K562 (cell line): ENCODE measurements around the gene ZFYVE28. TPM values are rescaled to one million over a fixed set of nuclear protein-coding genes. Genes with fewer than 3 reads are reported as not detected.
A peak's percentile ranks its signal among the peaks of the same experiment; 100 is the strongest.

Experiments used
- BDP1 ChIP-seq: IDR thresholded peaks from 3 replicates; pipeline ENCODE4 v1.6.1; 2011; ENCODE audit not compliant: insufficient read length, insufficient read depth
- CXXC5 ChIP-seq: fragments of 250-450 bp; sonication (Bioruptor Pico); IDR thresholded peaks from 2 replicates; pipeline ENCODE4 v1.8.0; 2022; ENCODE audit warnings: inconsistent platforms, mild to moderate bottlenecking, moderate library complexity
- DDX20 ChIP-seq: fragments of 450-650 bp; IDR thresholded peaks from 2 replicates; pipeline ENCODE4 v1.6.1; 2016; ENCODE audit warnings: missing genetic modification characterization, low read depth, mild to moderate bottlenecking, missing compliant biosample characterization, moderate library complexity
- ETV1 ChIP-seq: fragments of 450-650 bp; conservative IDR thresholded peaks from 2 replicates; pipeline ENCODE4 v1.6.1; 2016; ENCODE audit warnings: missing genetic modification characterization, control low read depth, low read depth, missing compliant biosample characterization
- FOXM1 ChIP-seq, 2 experiments: fragments of 450-650 bp in 1 of 2; sonication (generic) in 1 of 2; formaldehyde crosslinking in 1 of 2; IDR thresholded peaks; 2 replicates each; pipeline versions ENCODE4 v1.6.1 to v1.9.0; 2017 to 2022; ENCODE audit warnings: low read depth in 2 of 2, mild to moderate bottlenecking in 2 of 2, missing genetic modification reagents in 1 of 2, moderate library complexity in 1 of 2
- FOXP1 ChIP-seq: sonication (generic); formaldehyde crosslinking; IDR thresholded peaks from 2 replicates; pipeline ENCODE4 v1.8.0; 2022; ENCODE audit warnings: mild to moderate bottlenecking, missing genetic modification reagents
- HDGF ChIP-seq: fragments of 450-650 bp; IDR thresholded peaks from 2 replicates; pipeline ENCODE4 v1.6.1; 2016
- MAZ ChIP-seq, 2 experiments: fragments of 450-650 bp in 1 of 2; sonication (generic) in 1 of 2; formaldehyde crosslinking; IDR thresholded peaks in 1 of 2; conservative IDR thresholded peaks in 1 of 2; 2 replicates each; pipeline versions ENCODE4 v1.4.0 to v1.5.0; 2020; ENCODE audit warnings: mild to moderate bottlenecking in 1 of 2, missing genetic modification reagents in 1 of 2
- MIER1 ChIP-seq: fragments of 450-650 bp; IDR thresholded peaks from 2 replicates; pipeline ENCODE4 v1.6.1; 2016; ENCODE audit warnings: antibody characterized with exemption, mild to moderate bottlenecking, low read depth
- NCOR1 ChIP-seq: fragments of 450-650 bp; IDR thresholded peaks from 2 replicates; pipeline ENCODE4 v1.6.1; 2016; ENCODE audit warnings: mild to moderate bottlenecking, moderate library complexity
- POLR2H ChIP-seq: IDR thresholded peaks from 2 replicates; pipeline ENCODE4 v1.6.1; 2016; ENCODE audit warnings: missing genetic modification characterization, low read depth, mild to moderate bottlenecking, control low read depth, missing compliant biosample characterization, moderate library complexity
- PYGO2 ChIP-seq: fragments of 450-650 bp; IDR thresholded peaks from 2 replicates; pipeline ENCODE4 v1.6.1; 2016; ENCODE audit warnings: mild to moderate bottlenecking, missing genetic modification characterization, moderate library complexity, missing compliant biosample characterization
- RBBP5 ChIP-seq: fragments of 200-600 bp; sonication (generic); IDR thresholded peaks from 2 replicates; pipeline ENCODE4 v1.6.1; 2012; ENCODE audit warnings: borderline replicate concordance, mild to moderate bottlenecking, low read length, control low read depth, inconsistent platforms; ENCODE audit not compliant: insufficient read depth, poor library complexity, severe bottlenecking
- RBFOX2 ChIP-seq: fragments of 200-400 bp; formaldehyde crosslinking; IDR thresholded peaks from 2 replicates; pipeline ENCODE4 v1.6.1; 2017; ENCODE audit warnings: low read depth, mild to moderate bottlenecking, low read length, moderate library complexity
- SP1 ChIP-seq: sonication (generic); formaldehyde crosslinking; IDR thresholded peaks from 2 replicates; pipeline ENCODE4 v1.8.1; 2022; ENCODE audit warnings: mild to moderate bottlenecking, missing genetic modification reagents
- SREBF1 ChIP-seq: fragments of 150-350 bp; IDR thresholded peaks from 2 replicates; pipeline ENCODE4 v1.6.1; 2014; ENCODE audit warnings: antibody characterized with exemption, low read depth, low read length, borderline replicate concordance
- SRSF9 ChIP-seq: fragments of 200-400 bp; formaldehyde crosslinking; IDR thresholded peaks from 2 replicates; pipeline ENCODE4 v1.6.1; 2017; ENCODE audit warnings: low read depth, low read length, borderline replicate concordance
- TEAD2 ChIP-seq: fragments of 450-650 bp; IDR thresholded peaks from 2 replicates; pipeline ENCODE4 v1.6.1; 2016; ENCODE audit warnings: missing genetic modification characterization, control low read depth, missing compliant biosample characterization
- TRIM25 ChIP-seq: fragments of 450-650 bp; IDR thresholded peaks from 2 replicates; pipeline ENCODE4 v1.7.0; 2016; ENCODE audit warnings: borderline replicate concordance
- XRCC3 ChIP-seq: fragments of 450-650 bp; IDR thresholded peaks from 2 replicates; pipeline ENCODE4 v1.6.1; 2017; ENCODE audit warnings: mild to moderate bottlenecking, moderate library complexity
- ZNF224 ChIP-seq: sonication (generic); formaldehyde crosslinking; IDR thresholded peaks from 2 replicates; pipeline ENCODE4 v1.8.0; 2022; ENCODE audit warnings: mild to moderate bottlenecking, missing genetic modification reagents
- ZNF263 ChIP-seq: sonication (generic); formaldehyde crosslinking; IDR thresholded peaks from 2 replicates; pipeline ENCODE4 v1.8.0; 2022; ENCODE audit warnings: mild to moderate bottlenecking, missing genetic modification reagents, borderline replicate concordance
- ZNF277 ChIP-seq: fragments of 250-450 bp; sonication (Bioruptor Pico); IDR thresholded peaks from 2 replicates; pipeline ENCODE4 v1.8.0; 2022; ENCODE audit warnings: inconsistent platforms, mild to moderate bottlenecking, moderate library complexity, borderline replicate concordance
- ZNF384 ChIP-seq: IDR thresholded peaks from 2 replicates; pipeline ENCODE4 v1.6.1; 2012; ENCODE audit warnings: low read depth, low read length, improper control_type of control experiment
- ZNF589 ChIP-seq: fragments of 200-800 bp; sonication (Bioruptor generic); IDR thresholded peaks from 2 replicates; pipeline ENCODE4 v1.6.1; 2016; ENCODE audit warnings: low read depth, missing genetic modification characterization, missing compliant biosample characterization
- ZNF668 ChIP-seq: fragments of 250-450 bp; sonication (Bioruptor Pico); IDR thresholded peaks from 2 replicates; pipeline ENCODE4 v1.8.0; 2022; ENCODE audit warnings: mild to moderate bottlenecking, inconsistent platforms
- ZNF77 ChIP-seq: fragments of 250-450 bp; sonication (Bioruptor Pico); IDR thresholded peaks from 2 replicates; pipeline ENCODE4 v1.5.0; 2020
- polyA plus RNA-seq, 8 experiments: library from polyadenylated mRNA; depleted of rRNA in 4 of 8; stranded (reverse) in 5 of 8; unstranded in 3 of 8; fragments of >200 nt; fragmentation: Nextera tagmentation in 2 of 8; fragmentation: Illumina TruSeq in 1 of 8; extraction: Ambion mirVana in 2 of 8; extraction: Trizol in 1 of 8; gene quantifications; 2 replicates each; pipeline versions ENCODE4 v1.2.1 to v1.2.3, GENCODE V29; 2011 to 2014; ENCODE audit warnings: inconsistent platforms in 1 of 8, missing spikeins in 1 of 8
- total RNA-seq, 7 experiments: library from RNA; depleted of rRNA in 6 of 7; stranded (reverse); fragments of >200 nt in 6 of 7; fragmentation: Illumina TruSeq in 2 of 7; extraction: Trizol in 2 of 7; gene quantifications; 2 replicates each; pipeline versions ENCODE4 v1.2.1 to v1.2.3, GENCODE V29; 2011 to 2021; ENCODE audit warnings: low replicate concordance in 1 of 7

The ZFYVE28 gene
- total and polyA plus RNA-seq, 9 of the 15 experiments (the other 6 are each of a cell fraction or from before 2014, with no cell fraction given), result 1.3 to 24.8 (median 8.9) TPM

GRCh38 chr4:2413821-2414610 lies 4.4 kb downstream of the ZFYVE28 start (continued):
- TF ChIP-seq HDGF (no peak), ZNF277 (no peak), SP1 (CRISPR knock-in tag) (no peak), TRIM25 (no peak), RBBP5 (no peak), ZNF589 (peak; percentile 63), PYGO2 (tag) (no peak), RBFOX2 (no peak), ZNF263 (CRISPR knock-in tag) (no peak), SRSF9 (no peak), CXXC5 (CRISPR knock-in tag) (peak; percentile 24; the same call in 1 of the 2 replicates), ZNF224 (CRISPR knock-in tag) (no peak), MAZ (CRISPR knock-in tag; conservative IDR thresholded peaks at IDR 0.05 in 1 of 2, IDR thresholded peaks at IDR 0.05 in 1 of 2) (no peak), XRCC3 (no peak), ZNF668 (no peak), NCOR1 (no peak), POLR2H (tag) (no peak), SREBF1 (no peak), ZNF77 (no peak), MIER1 (no peak), ETV1 (peak; percentile 59), BDP1 (no peak), ZNF384 (no peak), TEAD2 (peak; percentile 27; the same call in 1 of the 2 replicates), DDX20 (no peak), FOXP1 (CRISPR knock-in tag) (no peak), FOXM1 (IDR thresholded peaks at IDR 0.05; ENCODE audit: low read depth) (no peak), FOXM1 (CRISPR knock-in tag; IDR thresholded peaks at IDR 0.05; ENCODE audit: low read depth) (no peak)
